ENCODE measurements around the gene PDHX. TPM values are rescaled to one million over a fixed set of nuclear protein-coding genes. Genes with fewer than 3 reads are reported as not detected.

Gene PDHX
- 46.6 and 47.4 TPM in 2 replicates for total RNA-seq

DNA sequence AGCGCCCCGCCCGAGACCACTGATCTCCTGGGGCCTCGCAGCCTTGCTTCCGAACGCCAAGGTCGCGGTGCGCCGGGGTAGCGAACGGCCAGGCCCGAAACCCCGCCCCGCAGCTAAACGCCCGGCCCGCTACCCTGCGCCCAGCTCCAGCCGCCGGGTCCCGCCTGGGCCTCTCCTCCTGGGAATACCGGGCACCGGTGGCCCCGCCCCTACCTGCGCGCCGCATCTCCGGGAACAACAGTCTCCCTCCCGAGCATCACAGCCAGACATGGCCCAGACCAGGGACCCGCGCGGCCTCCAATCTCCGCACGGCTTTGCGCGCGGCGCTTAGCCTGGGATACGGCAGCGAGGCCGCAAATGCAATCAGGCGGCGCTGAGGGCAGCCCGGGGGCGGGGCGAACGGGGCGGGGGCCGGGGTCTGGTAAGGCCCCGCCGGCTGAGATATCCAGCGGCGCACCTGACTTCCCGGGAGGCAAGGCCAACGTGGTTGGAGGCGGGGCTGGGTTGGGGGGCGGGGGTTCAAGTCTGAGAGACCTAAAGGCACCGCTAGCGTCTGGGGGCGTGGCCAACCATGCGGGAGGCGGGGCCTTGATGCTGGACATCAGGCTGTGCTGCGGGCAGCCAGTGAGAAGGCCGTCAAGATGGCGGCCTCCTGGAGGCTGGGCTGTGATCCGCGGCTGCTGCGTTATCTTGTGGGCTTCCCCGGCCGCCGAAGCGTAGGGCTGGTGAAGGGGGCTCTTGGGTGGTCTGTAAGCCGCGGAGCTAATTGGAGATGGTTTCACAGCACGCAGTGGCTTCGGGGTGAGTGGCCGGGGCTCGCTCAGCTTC, at the start of gene PDHX, which contains the start of gene APIP:
Gene PDHX, plus strand, starts transcription at position 604 of the 828 bp plus-strand sequence. Its CDS starts 38 bp downstream, at position 642.
Gene APIP, minus strand, starts transcription at position 365 of the 828 bp plus-strand sequence. Its CDS starts 95 bp downstream, at position 270.

Other genes starting within 250 kb of the PDHX start
- 18.6 and 34.9 TPM in 2 replicates for gene APIP, start 239 bp upstream of the PDHX start, total RNA-seq
- 260 and 322 TPM in 2 replicates for gene CD44, start 222.6 kb downstream of the PDHX start, total RNA-seq

All from regular cardiac myocyte (primary cell).